NCI-H1436 treated with DMSO at 0.1 percent for 48 hours (cell line): Measurements from ENCODE around the gene TMC2.

Experiments used
- DNase-seq: peaks from one replicate; lab custom pipeline; 2025; lab: John Stamatoyannopoulos, UW

TMC2 gene

GRCh38 chr20:2578475-2579192 is 42.3 kb downstream of the TMC2 start:
- DNase-seq = no peak

GRCh38 chr20:2585811-2586210 is 49.4 kb downstream of the TMC2 start:
- DNase-seq = no peak

- DNase-seq = no peak
These were observed 57.4 kb downstream of the TMC2 start for GRCh38 chr20:2593756-2594155.

GRCh38 chr20:2595076-2595475 is 58.7 kb downstream of the TMC2 start:
- no peak for DNase-seq

GRCh38 chr20:2596673-2597279 is 60.4 kb downstream of the TMC2 start:
- DNase-seq = no peak

GRCh38 chr20:2599288-2600006 is 63.1 kb downstream of the TMC2 start:
- no peak for DNase-seq

- DNase-seq = no peak
These were observed 65.8 kb downstream of the TMC2 start for GRCh38 chr20:2602046-2602735.

GRCh38 chr20:2602746-2603145 is 66.4 kb downstream of the TMC2 start:
- no peak for DNase-seq

- peak; percentile 6 for DNase-seq
These were observed 67.6 kb downstream of the TMC2 start for GRCh38 chr20:2603816-2604505.

- no peak for DNase-seq
These were observed 68.1 kb downstream of the TMC2 start for GRCh38 chr20:2604506-2604835.

- no peak for DNase-seq
These were observed 70.2 kb downstream of the TMC2 start for GRCh38 chr20:2606507-2607006.

GRCh38 chr20:2610326-2610725 is 74.0 kb downstream of the TMC2 start:
- DNase-seq = no peak

GRCh38 chr20:2610941-2611720 is 74.8 kb downstream of the TMC2 start:
- no peak for DNase-seq

GRCh38 chr20:2612073-2612472 is 75.7 kb downstream of the TMC2 start:
- no peak for DNase-seq

GRCh38 chr20:2616634-2617033 is 80.3 kb downstream of the TMC2 start:
- DNase-seq = no peak

- DNase-seq = no peak
These were observed 80.8 kb downstream of the TMC2 start for GRCh38 chr20:2617099-2617714.

GRCh38 chr20:2618815-2619214 is 82.4 kb downstream of the TMC2 start:
- DNase-seq = no peak

- DNase-seq = no peak
These were observed 83.0 kb downstream of the TMC2 start for GRCh38 chr20:2619337-2619736.

GRCh38 chr20:2619961-2620595 is 83.7 kb downstream of the TMC2 start:
- DNase-seq = no peak

GRCh38 chr20:2624190-2624589 is 87.8 kb downstream of the TMC2 start:
- DNase-seq = no peak
